Loucy (cell line): ENCODE data around the gene RXRA.

Experiments used
- H2AFZ ChIP-seq: fragments of 200-600 bp; sonication (generic); 2 replicates; pipeline ENCODE4 v1.6.0; 2016; ENCODE audit warnings: antibody characterized with exemption, mild to moderate bottlenecking, low read length, moderate library complexity
- H3F3A ChIP-seq: fragments of 200-600 bp; 2 replicates; pipeline ENCODE4 v1.6.0; 2016; ENCODE audit warnings: antibody characterized with exemption, low read depth, mild to moderate bottlenecking
- H3K27me3 ChIP-seq: fragments of 200-600 bp; sonication (generic); 2 replicates; pipeline ENCODE4 v1.6.1; 2014; ENCODE audit warnings: low read length, mild to moderate bottlenecking; ENCODE audit not compliant: insufficient read depth, poor library complexity, severe bottlenecking
- H3K36me3 ChIP-seq: fragments of 200-600 bp; sonication (generic); 2 replicates; pipeline ENCODE4 v1.6.1; 2016; ENCODE audit warnings: low read length; ENCODE audit not compliant: insufficient read depth
- H3K4me1 ChIP-seq: fragments of 200-600 bp; sonication (generic); 2 replicates; pipeline ENCODE4 v1.5.1; 2014; ENCODE audit warnings: low read length, mild to moderate bottlenecking; ENCODE audit not compliant: insufficient read depth, poor library complexity, severe bottlenecking
- H3K4me2 ChIP-seq: fragments of 200-600 bp; sonication (generic); 2 replicates; pipeline ENCODE4 v1.6.0; 2014; ENCODE audit warnings: antibody characterized with exemption, low read length, low read depth, mild to moderate bottlenecking; ENCODE audit not compliant: poor library complexity, severe bottlenecking
- H3K4me3 ChIP-seq: fragments of 200-600 bp; sonication (generic); 2 replicates; pipeline ENCODE4 v1.5.1; 2014; ENCODE audit warnings: low read length, mild to moderate bottlenecking, mixed read lengths; ENCODE audit not compliant: poor library complexity, severe bottlenecking
- H3K79me2 ChIP-seq: fragments of 200-600 bp; sonication (generic); 2 replicates; pipeline ENCODE4 v1.6.1; 2014; ENCODE audit warnings: low read length; ENCODE audit not compliant: insufficient read depth
- H3K9ac ChIP-seq: fragments of 200-600 bp; sonication (generic); 2 replicates; pipeline ENCODE4 v1.6.0; 2014; ENCODE audit warnings: mild to moderate bottlenecking, low read depth, low read length, moderate library complexity; ENCODE audit not compliant: poor library complexity, severe bottlenecking
- H3K9me2 ChIP-seq: fragments of 200-600 bp; sonication (generic); replicated peaks from 2 replicates; pipeline ENCODE4 v1.6.1; 2016; ENCODE audit warnings: low read depth, low read length, mixed read lengths
- H3K9me3 ChIP-seq: fragments of 200-600 bp; sonication (generic); 2 replicates; pipeline ENCODE4 v1.6.1; 2014; ENCODE audit warnings: mild to moderate bottlenecking, antibody characterized with exemption, low read length, low read depth; ENCODE audit not compliant: insufficient read depth
- H4K20me1 ChIP-seq: fragments of 200-600 bp; sonication (generic); 2 replicates; pipeline ENCODE4 v1.6.0; 2014; ENCODE audit warnings: antibody characterized with exemption, low read length, mild to moderate bottlenecking; ENCODE audit not compliant: insufficient read depth, poor library complexity, severe bottlenecking
- EZH2phosphoT487 ChIP-seq: fragments of 200-600 bp; IDR thresholded peaks from 2 replicates; pipeline ENCODE4 v1.6.1; 2018; ENCODE audit warnings: antibody characterized with exemption, mild to moderate bottlenecking, moderate library complexity, borderline replicate concordance
- TF ChIP-seq, protein P1 (sequence below): fragments of 200-600 bp; sonication (generic); conservative IDR thresholded peaks from 2 replicates; pipeline ENCODE4 v1.5.1; 2014; ENCODE audit warnings: mild to moderate bottlenecking, antibody characterized with exemption, low read length

RXRA gene

DNA sequence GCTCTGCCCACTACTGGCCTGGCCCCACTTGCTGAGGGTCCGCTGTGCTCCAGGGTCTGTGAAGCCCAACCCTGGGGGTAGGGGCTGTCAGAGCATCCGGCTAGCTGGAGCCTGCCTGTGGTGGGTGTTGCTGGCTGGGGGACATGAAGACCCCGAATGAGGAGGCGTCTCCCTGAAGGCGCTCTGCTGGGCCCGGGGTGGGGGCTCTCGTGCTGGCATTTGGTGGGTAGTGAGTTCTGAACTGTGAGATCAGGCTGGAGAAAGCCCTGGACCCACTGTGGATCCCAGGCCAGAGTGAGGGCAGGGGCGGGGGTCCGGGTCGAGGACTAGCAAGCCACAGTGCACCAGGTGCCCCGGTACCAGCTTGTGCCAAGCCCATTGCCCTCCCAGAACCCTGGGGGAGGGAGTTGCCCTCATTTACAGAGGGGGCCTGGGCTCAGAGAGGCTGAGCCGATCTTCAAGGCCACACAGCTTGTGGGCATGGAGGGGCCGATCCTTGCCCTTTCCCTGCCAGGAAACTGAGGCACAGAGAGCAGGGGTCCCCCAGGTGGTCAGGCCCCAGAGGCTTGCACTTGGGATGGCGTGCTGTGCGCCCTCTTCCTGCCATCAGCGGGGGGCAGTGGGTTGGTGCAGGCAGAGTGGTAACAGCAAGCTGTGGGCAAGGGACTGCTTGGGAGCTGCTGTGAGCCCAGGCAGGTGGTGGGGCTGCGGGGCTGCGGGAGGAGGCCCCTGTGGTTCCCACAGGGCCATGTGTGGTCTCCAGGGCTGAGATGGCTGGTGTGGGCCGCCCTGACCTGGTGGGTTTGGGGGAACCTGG is 15.9 kb downstream of the RXRA start:
- no peak for TF ChIP-seq EZH2phosphoT487
- TF ChIP-seq, protein P1, sequence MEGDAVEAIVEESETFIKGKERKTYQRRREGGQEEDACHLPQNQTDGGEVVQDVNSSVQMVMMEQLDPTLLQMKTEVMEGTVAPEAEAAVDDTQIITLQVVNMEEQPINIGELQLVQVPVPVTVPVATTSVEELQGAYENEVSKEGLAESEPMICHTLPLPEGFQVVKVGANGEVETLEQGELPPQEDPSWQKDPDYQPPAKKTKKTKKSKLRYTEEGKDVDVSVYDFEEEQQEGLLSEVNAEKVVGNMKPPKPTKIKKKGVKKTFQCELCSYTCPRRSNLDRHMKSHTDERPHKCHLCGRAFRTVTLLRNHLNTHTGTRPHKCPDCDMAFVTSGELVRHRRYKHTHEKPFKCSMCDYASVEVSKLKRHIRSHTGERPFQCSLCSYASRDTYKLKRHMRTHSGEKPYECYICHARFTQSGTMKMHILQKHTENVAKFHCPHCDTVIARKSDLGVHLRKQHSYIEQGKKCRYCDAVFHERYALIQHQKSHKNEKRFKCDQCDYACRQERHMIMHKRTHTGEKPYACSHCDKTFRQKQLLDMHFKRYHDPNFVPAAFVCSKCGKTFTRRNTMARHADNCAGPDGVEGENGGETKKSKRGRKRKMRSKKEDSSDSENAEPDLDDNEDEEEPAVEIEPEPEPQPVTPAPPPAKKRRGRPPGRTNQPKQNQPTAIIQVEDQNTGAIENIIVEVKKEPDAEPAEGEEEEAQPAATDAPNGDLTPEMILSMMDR = no peak
- H3K79me2 ChIP-seq = peaks cover 71% of the 10 kb centered on the region; the same call in 1 of the 2 replicates
- no peaks in the 10 kb centered on the region for H3K36me3 ChIP-seq

DNA sequence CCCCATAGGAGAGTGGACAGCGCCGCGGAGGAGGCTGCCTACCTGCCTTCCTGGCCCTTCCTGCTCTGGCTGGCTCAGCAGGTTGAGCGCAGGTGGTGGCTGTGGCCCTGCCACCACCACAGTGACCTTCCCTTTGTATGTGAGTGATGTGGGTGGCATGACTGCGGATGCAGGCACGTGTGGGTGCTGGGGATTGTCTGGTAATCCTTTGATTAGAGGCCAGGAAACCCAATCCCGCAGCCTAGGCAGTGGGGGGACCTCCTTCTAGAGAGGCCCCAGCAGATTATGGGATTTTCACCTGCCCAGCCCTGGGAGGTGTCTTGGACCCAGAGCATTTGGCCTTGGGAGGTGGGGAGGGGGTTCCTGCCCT is 16.5 kb downstream of the RXRA start:
- no peak overlapping the region for H2AFZ ChIP-seq
- no peak overlapping the region for H3K4me3 ChIP-seq
- no peaks in the 10 kb centered on the region for H3K9me3 ChIP-seq
- H3K9me2 ChIP-seq = no peaks in the 10 kb centered on the region
- H3K79me2 ChIP-seq = peaks cover 74% of the 10 kb centered on the region; the same call in 1 of the 2 replicates
- no peak overlapping the region for H3K4me2 ChIP-seq
- TF ChIP-seq, protein P1 = no peak
- TF ChIP-seq EZH2phosphoT487 = no peak
- H3K27me3 ChIP-seq = no peaks in the 10 kb centered on the region
- H3K9ac ChIP-seq = no peak overlapping the region
- H3F3A ChIP-seq = no peaks in the 10 kb centered on the region
- H4K20me1 ChIP-seq = no peaks in the 10 kb centered on the region
- no peaks in the 10 kb centered on the region for H3K36me3 ChIP-seq
- H3K4me1 ChIP-seq = no peaks in the 10 kb centered on the region

More for the DNA sequence above, 15.9 kb downstream of the RXRA start:
- no peak overlapping the region for H3K4me3 ChIP-seq
- no peaks in the 10 kb centered on the region for H3F3A ChIP-seq
- H4K20me1 ChIP-seq = no peaks in the 10 kb centered on the region
- H3K4me2 ChIP-seq = no peak overlapping the region
- H3K27me3 ChIP-seq = no peaks in the 10 kb centered on the region
- H2AFZ ChIP-seq = no peak overlapping the region
- H3K9me2 ChIP-seq = no peaks in the 10 kb centered on the region
- H3K9me3 ChIP-seq = no peaks in the 10 kb centered on the region
- H3K9ac ChIP-seq = no peak overlapping the region
- H3K4me1 ChIP-seq = no peaks in the 10 kb centered on the region

DNA sequence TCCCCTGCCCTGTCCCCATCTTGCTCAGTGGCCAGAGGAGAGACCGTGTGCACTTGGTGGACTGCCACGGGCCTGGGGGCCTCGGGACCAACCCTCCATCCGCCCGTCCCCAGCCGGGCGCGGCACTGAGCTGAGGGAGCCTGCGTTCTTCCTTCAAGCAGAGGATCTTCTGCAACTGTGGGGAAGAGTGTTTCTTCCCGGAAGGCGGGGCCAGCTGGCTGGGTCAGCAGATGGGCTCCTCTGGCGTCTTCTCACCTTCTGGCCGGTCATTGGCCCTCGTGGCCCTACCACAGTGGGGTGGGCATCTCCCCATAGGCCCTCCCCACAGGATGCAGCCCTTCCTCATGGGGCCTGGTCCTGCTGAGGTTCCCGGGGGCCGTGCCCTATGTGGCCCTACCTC is 17.4 kb downstream of the RXRA start:
- no peaks in the 10 kb centered on the region for H3K9me2 ChIP-seq
- no peak for TF ChIP-seq EZH2phosphoT487
- TF ChIP-seq, protein P1 = no peak
- H3K36me3 ChIP-seq = no peaks in the 10 kb centered on the region
- H3K27me3 ChIP-seq = no peaks in the 10 kb centered on the region
- peaks cover 76% of the 10 kb centered on the region; the same call in 1 of the 2 replicates for H3K79me2 ChIP-seq
- no peaks in the 10 kb centered on the region for H4K20me1 ChIP-seq
- H3K9ac ChIP-seq = no peak overlapping the region
- H3K4me2 ChIP-seq = no peak overlapping the region
- no peak overlapping the region for H3K4me3 ChIP-seq
- H2AFZ ChIP-seq = no peak overlapping the region
- no peaks in the 10 kb centered on the region for H3K9me3 ChIP-seq
- no peaks in the 10 kb centered on the region for H3K4me1 ChIP-seq
- no peaks in the 10 kb centered on the region for H3F3A ChIP-seq
